Aorta (tissue), 4 donors: ENCODE measurements around the gene PSMD7. TPM values are rescaled to one million over a fixed set of nuclear protein-coding genes. Genes with fewer than 3 reads are reported as not detected.

Experiments
- polyA plus RNA-seq, 2 donors: library from polyadenylated mRNA; stranded (reverse); fragments of 200-250 nt; gene quantifications; one replicate each; pipeline ENCODE4 v1.2.3, GENCODE V29; 2013
- total RNA-seq, 2 donors: library from RNA; stranded (reverse); fragmentation: NEBNext Ultra II Directional; extraction: Animal tissue kit (Norgen Biotek cat#: 25700); gene quantifications; one replicate each; pipeline ENCODE4 v1.2.1, GENCODE V29; 2021
- donor health status: healthy with polysubstance abuse.
- donor health status: Bipolar disorder and iron deficiency.
- donor health status: DM: no; HTN: no; CAD: no.
- donor health status: DM: yes; HTN: yes; CAD: no.

PSMD7 gene
- total and polyA plus RNA-seq, 4 donors = 58.8 to 83.1 (median 70.6) TPM

Other genes with a start within 250 kb of the PSMD7 start
- 1 to 10 TPM; 2.8 to 9.0 TPM for gene NPIPB15, start 79.5 kb downstream of the PSMD7 start, total RNA-seq
- gene NPIPB15, start 79.5 kb downstream of the PSMD7 start, polyA plus RNA-seq = 10 to 100 TPM in 1 of 2 donors, 1 to 10 TPM in 1; 3.1 to 77.5 TPM
- gene CLEC18B, start 124.7 kb downstream of the PSMD7 start, total RNA-seq = 1 to 10 TPM; 1.2 to 3.0 TPM
- gene CLEC18B, start 124.7 kb downstream of the PSMD7 start, polyA plus RNA-seq = 1 to 10 TPM in 1 of 2 donors, under 1 TPM in 1; 0.75 to 6.5 TPM